Effector memory CD4-positive, alpha-beta T cell (primary cell): ENCODE measurements around the gene TM4SF18.

Source experiments
- DNase-seq, 3 donors: peaks; one replicate each; pipeline ENCODE4 v3.0.0-alpha.2; 2020
- H3K27ac ChIP-seq: 2 replicates; pipeline ENCODE4 v1.7.0; 2013; ENCODE audit warnings: mild to moderate bottlenecking, low read length, moderate library complexity; ENCODE audit not compliant: insufficient read depth, poor library complexity, severe bottlenecking
- H3K27me3 ChIP-seq: replicated peaks from 2 replicates; pipeline ENCODE4 v1.7.0; 2013; ENCODE audit warnings: mild to moderate bottlenecking, low read length; ENCODE audit not compliant: insufficient read depth, control insufficient read depth, poor library complexity, severe bottlenecking
- H3K36me3 ChIP-seq: 2 replicates; pipeline ENCODE4 v1.7.0; 2013; ENCODE audit warnings: mild to moderate bottlenecking, low read length, moderate library complexity; ENCODE audit not compliant: control insufficient read depth, insufficient read depth
- H3K4me1 ChIP-seq: 2 replicates; pipeline ENCODE4 v1.7.0; 2013; ENCODE audit warnings: low read length, mild to moderate bottlenecking; ENCODE audit not compliant: control insufficient read depth, insufficient read depth, poor library complexity, severe bottlenecking
- H3K4me3 ChIP-seq: 2 replicates; pipeline ENCODE4 v1.7.0; 2013; ENCODE audit warnings: low read length, low read depth, mild to moderate bottlenecking; ENCODE audit not compliant: insufficient read depth, poor library complexity, severe bottlenecking
- H3K9me3 ChIP-seq: 2 replicates; pipeline ENCODE4 v1.7.0; 2013; ENCODE audit warnings: mild to moderate bottlenecking, low read length, moderate library complexity; ENCODE audit not compliant: control insufficient read depth

Gene TM4SF18

DNA sequence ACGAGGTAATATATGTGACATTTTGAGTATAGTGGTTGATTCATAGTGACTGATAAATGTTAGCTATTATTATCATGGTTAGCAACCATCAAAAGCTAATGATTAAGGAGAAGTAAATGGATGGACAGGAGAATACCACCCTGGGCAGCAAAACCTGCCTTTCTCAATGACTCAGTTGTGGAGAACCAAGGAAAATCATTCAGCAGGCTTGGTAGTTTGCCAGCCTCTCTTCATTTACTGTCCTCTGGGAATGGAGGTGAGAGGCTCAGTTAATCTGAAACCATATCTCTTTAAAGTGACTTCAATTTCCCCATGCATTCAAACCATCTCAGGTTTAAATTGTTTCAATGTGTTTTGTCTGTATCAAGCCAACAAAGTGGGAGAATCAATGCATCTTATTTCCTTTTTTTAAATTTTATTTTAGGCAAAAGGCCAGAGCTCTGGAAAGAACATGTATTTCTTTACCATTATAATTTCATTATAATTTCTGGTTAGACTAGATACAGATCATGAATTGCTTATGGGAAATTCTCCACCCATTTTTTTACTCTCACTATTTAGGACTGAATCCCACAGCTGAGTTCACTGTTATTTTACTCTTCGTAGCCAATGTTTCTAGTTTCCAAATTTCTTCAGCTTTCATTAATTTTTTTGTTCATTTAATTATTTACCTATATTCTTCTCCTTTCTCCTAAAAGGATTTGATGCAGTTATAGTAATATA lies 2.7 kb downstream of the TM4SF18 start:
- H3K4me3 ChIP-seq, result no peak overlapping the region
- H3K9me3 ChIP-seq, result no peaks in the 10 kb centered on the region
- no peaks in the 10 kb centered on the region for H3K36me3 ChIP-seq
- DNase-seq, result no peak
- peaks cover 6% of the 10 kb centered on the region for H3K27me3 ChIP-seq
- H3K4me1 ChIP-seq, result no peaks in the 10 kb centered on the region
- no peak overlapping the region for H3K27ac ChIP-seq

- no peaks in the 10 kb centered on the region for H3K9me3 ChIP-seq
- no peaks in the 10 kb centered on the region for H3K27me3 ChIP-seq
- DNase-seq, result no peak
- H3K4me1 ChIP-seq, result no peaks in the 10 kb centered on the region
- H3K4me3 ChIP-seq, result no peak overlapping the region
- H3K36me3 ChIP-seq, result no peaks in the 10 kb centered on the region
- no peak overlapping the region for H3K27ac ChIP-seq
These were observed 6.3 kb downstream of the TM4SF18 start for GRCh38 chr3:149327156-149327555.

GRCh38 chr3:149325581-149325980 lies 7.9 kb downstream of the TM4SF18 start:
- Histone ChIP-seq H3K4me1 (no peaks in the 10 kb centered on the region), H3K9me3 (no peaks in the 10 kb centered on the region), H3K4me3 (no peak overlapping the region), H3K27me3 (no peaks in the 10 kb centered on the region), H3K27ac (no peak overlapping the region), H3K36me3 (no peaks in the 10 kb centered on the region)
- no peak for DNase-seq

DNA sequence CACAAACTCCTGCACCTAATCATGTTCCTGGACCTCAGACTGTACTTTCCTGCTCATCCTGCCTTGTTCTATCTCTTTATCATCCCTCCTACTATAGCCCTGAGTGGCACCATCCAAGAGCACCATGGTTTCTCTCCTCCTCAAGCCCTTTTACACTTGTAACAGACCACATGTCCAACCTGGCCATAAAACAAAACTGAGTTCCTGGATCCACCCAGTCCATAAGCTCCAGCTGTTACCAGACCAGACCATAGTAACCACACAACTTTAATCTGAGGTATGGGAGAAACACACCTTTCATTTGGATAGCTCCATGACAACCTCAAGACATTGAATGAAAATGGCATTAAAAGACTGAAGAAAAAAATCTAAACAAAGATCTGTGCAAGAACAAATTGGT lies 9.1 kb downstream of the TM4SF18 start:
- Histone ChIP-seq H3K4me1 (no peaks in the 10 kb centered on the region), H3K9me3 (no peaks in the 10 kb centered on the region), H3K36me3 (no peaks in the 10 kb centered on the region), H3K27ac (no peak overlapping the region), H3K27me3 (no peaks in the 10 kb centered on the region), H3K4me3 (no peak overlapping the region)
- no peak for DNase-seq

DNA sequence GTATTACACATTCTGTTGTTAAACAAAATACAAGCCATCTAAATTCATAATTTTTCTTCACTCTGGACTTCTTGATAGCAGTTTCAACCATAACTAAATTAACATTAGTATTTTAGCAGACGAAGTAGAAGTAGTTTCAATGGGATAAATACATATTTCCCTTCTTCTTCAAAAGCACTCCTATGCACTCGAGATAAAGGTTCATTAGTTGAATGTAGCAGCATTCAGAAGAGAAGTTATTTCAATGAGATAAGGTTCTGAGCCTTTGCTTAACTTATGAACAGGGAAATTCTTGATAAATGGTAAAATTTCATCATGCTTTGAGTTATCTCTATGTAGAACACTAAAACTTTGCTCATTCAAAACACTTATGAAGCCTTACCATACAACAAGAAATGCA lies 11.8 kb downstream of the TM4SF18 start:
- no peak overlapping the region for H3K27ac ChIP-seq
- H3K9me3 ChIP-seq, result no peaks in the 10 kb centered on the region

DNA sequence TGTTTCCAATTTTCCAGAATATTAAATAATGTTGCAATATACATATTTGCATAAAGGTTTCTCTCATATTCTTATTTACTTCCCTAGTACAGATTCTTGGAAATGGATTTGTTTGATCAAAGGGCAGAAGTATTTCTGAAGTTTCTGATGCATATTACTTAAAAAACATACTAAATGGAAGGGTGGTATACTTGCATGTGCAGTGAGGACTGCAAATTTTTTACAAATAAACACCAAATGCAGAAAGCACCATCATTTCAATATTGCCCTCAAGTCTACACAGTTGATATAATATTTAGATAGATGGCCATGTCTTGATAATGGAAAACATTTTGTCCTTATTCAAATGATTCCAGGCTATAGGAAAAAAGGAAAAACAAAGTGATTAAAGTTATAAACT lies 12.3 kb downstream of the TM4SF18 start:
- no peaks in the 10 kb centered on the region for H3K36me3 ChIP-seq
- DNase-seq, result no peak
- no peak overlapping the region for H3K27ac ChIP-seq
- no peaks in the 10 kb centered on the region for H3K4me1 ChIP-seq
- no peak overlapping the region for H3K4me3 ChIP-seq
- peaks cover 4% of the 10 kb centered on the region for H3K27me3 ChIP-seq
- H3K9me3 ChIP-seq, result no peaks in the 10 kb centered on the region

More for the DNA sequence above, 11.8 kb downstream of the TM4SF18 start:
- Histone ChIP-seq H3K27me3 (peaks cover 4% of the 10 kb centered on the region), H3K4me1 (no peaks in the 10 kb centered on the region), H3K4me3 (no peak overlapping the region), H3K36me3 (no peaks in the 10 kb centered on the region)
- DNase-seq, result no peak

DNA sequence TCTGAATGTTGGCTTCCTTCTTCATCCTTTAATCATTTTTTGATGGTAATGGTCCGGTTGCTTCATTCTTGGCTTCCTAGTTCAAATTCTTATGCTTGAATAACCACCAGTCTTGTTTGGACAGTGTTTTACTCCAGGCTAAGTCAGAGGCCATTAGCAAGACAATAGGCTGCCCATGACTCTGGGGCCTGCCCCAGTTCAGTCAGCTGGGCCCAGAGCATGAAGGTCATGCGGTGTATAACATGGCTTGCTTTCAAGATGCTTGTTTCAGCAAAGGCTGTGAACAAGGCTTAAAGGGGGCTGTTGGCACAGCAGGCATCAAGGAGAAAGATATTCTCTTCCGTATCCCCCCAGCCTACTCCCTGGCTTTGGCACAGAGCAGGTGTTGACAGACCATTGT lies 13.7 kb downstream of the TM4SF18 start:
- H3K27ac ChIP-seq, result no peak overlapping the region
- no peaks in the 10 kb centered on the region for H3K36me3 ChIP-seq
- H3K4me1 ChIP-seq, result no peaks in the 10 kb centered on the region
- H3K4me3 ChIP-seq, result no peak overlapping the region
- no peak for DNase-seq
- peaks cover 4% of the 10 kb centered on the region for H3K27me3 ChIP-seq
- H3K9me3 ChIP-seq, result no peaks in the 10 kb centered on the region

GRCh38 chr3:149317072-149317471 lies 16.4 kb downstream of the TM4SF18 start:
- no peak for DNase-seq
- Histone ChIP-seq H3K4me3 (no peak overlapping the region), H3K27me3 (peaks cover 4% of the 10 kb centered on the region)

DNA sequence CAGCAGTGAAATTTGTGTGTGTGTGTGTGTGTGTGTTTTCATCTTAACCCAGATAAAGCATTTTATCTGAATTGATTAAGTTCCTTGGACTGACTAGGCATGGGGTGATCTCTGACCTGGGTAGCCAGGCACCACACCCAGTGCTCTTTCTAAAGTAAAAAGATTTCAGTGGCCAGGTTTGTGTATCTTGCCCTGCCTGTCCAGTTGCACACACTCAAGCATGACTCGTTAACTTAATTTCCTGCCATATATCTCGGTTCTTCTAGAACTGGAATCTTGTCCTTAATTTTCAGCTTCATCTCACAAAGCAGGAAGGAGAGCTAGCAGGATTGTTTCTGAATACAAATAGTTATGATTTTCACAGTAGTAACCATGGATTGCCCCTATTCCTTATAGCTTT lies 17.0 kb downstream of the TM4SF18 start:
- no peak for DNase-seq
- Histone ChIP-seq H3K9me3 (no peaks in the 10 kb centered on the region), H3K4me1 (no peaks in the 10 kb centered on the region), H3K4me3 (no peak overlapping the region), H3K36me3 (no peaks in the 10 kb centered on the region), H3K27me3 (peaks cover 4% of the 10 kb centered on the region), H3K27ac (no peak overlapping the region)

More at GRCh38 chr3:149317072-149317471, 16.4 kb downstream of the TM4SF18 start:
- Histone ChIP-seq H3K36me3 (no peaks in the 10 kb centered on the region), H3K27ac (no peak overlapping the region), H3K9me3 (no peaks in the 10 kb centered on the region), H3K4me1 (no peaks in the 10 kb centered on the region)

DNA sequence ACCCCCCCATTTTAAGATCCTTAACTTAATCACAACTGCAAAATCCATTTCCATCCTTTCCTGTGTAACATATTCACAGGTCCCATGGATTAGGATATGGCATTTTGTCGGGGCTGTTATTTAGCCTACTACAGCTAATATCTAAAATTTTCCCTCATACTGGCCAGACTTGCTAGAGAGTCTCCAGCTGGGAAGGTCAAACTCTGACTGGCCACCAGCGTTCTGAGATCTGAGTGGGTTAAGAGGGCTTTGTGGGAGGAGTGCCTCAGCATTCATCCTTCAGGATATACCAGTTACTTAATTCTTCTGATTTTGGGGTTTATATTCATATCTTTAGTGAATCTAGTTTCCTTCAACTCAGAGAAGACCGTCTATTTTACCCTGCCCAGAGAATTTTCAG lies 17.7 kb downstream of the TM4SF18 start:
- Histone ChIP-seq H3K4me1 (no peaks in the 10 kb centered on the region), H3K9me3 (no peaks in the 10 kb centered on the region), H3K27me3 (peaks cover 4% of the 10 kb centered on the region), H3K36me3 (no peaks in the 10 kb centered on the region), H3K4me3 (no peak overlapping the region), H3K27ac (no peak overlapping the region)
- no peak for DNase-seq
